Neural progenitor cell (in vitro differentiated cells): ENCODE data around the gene SMARCC2. TPM values are rescaled to one million over a fixed set of nuclear protein-coding genes. Genes with fewer than 3 reads are reported as not detected.

ENCODE experiments used
- DNase-seq: peaks from one replicate; pipeline ENCODE4 v3.0.0-alpha.2; 2016; ENCODE audit warnings: low spot score
- H2AFZ ChIP-seq: fragments of 200-600 bp; sonication (generic); replicated peaks from 2 replicates; pipeline ENCODE4 v1.6.1; 2016; ENCODE audit warnings: antibody characterized with exemption
- H3F3A ChIP-seq: fragments of 200-600 bp; sonication (generic); 2 replicates; pipeline ENCODE4 v1.6.1; 2016; ENCODE audit warnings: antibody characterized with exemption, low read depth
- H3K27ac ChIP-seq: fragments of 200-600 bp; sonication (generic); 2 replicates; pipeline ENCODE4 v1.5.1; 2016; ENCODE audit warnings: mild to moderate bottlenecking
- H3K27me3 ChIP-seq: fragments of 200-600 bp; sonication (generic); 2 replicates; pipeline ENCODE4 v1.6.1; 2016; ENCODE audit warnings: mild to moderate bottlenecking, moderate library complexity
- H3K36me3 ChIP-seq: fragments of 200-600 bp; sonication (generic); 2 replicates; pipeline ENCODE4 v1.5.1; 2016
- H3K4me1 ChIP-seq: fragments of 200-600 bp; sonication (generic); 2 replicates; pipeline ENCODE4 v1.6.1; 2016; ENCODE audit warnings: mixed run types
- H3K4me2 ChIP-seq: fragments of 200-600 bp; sonication (generic); 2 replicates; pipeline ENCODE4 v1.6.1; 2016
- H3K4me3 ChIP-seq: fragments of 200-600 bp; sonication (generic); 2 replicates; pipeline ENCODE4 v1.5.1; 2016
- H3K79me2 ChIP-seq: fragments of 200-600 bp; sonication (generic); 2 replicates; pipeline ENCODE4 v1.6.1; 2016; ENCODE audit warnings: low read depth
- H3K9ac ChIP-seq: fragments of 200-600 bp; sonication (generic); 2 replicates; pipeline ENCODE4 v1.6.1; 2016
- H3K9me3 ChIP-seq: fragments of 200-600 bp; sonication (generic); 2 replicates; pipeline ENCODE4 v1.5.1; 2016; ENCODE audit warnings: low read depth
- H4K20me1 ChIP-seq: fragments of 200-600 bp; sonication (generic); 2 replicates; pipeline ENCODE4 v1.6.1; 2016; ENCODE audit warnings: low read depth
- H3K27ac Mint-ChIP-seq: 3 replicates; pipeline ENCODE4 v1.8.0; 2021; ENCODE audit warnings: mixed read lengths
- H3K27me3 Mint-ChIP-seq: 2 replicates; pipeline ENCODE4 v1.8.0; 2022; ENCODE audit warnings: low read depth, mild to moderate bottlenecking, inconsistent platforms, moderate library complexity, mixed read lengths; ENCODE audit not compliant: insufficient read depth
- H3K36me3 Mint-ChIP-seq: 3 replicates; pipeline ENCODE4 v1.8.0; 2021; ENCODE audit warnings: mixed read lengths
- H3K4me1 Mint-ChIP-seq: 3 replicates; pipeline ENCODE4 v1.8.0; 2021; ENCODE audit warnings: mixed read lengths
- H3K4me3 Mint-ChIP-seq: 3 replicates; pipeline ENCODE4 v1.8.0; 2021; ENCODE audit warnings: mild to moderate bottlenecking, moderate library complexity, mixed read lengths
- H3K9me3 Mint-ChIP-seq: 3 replicates; pipeline ENCODE4 v1.8.0; 2020; ENCODE audit warnings: mixed read lengths
- EZH2 ChIP-seq: fragments of 200-600 bp; sonication (generic); IDR thresholded peaks from 2 replicates; pipeline ENCODE4 v1.6.1; 2017; ENCODE audit warnings: antibody characterized with exemption, mild to moderate bottlenecking, moderate library complexity
- EZH2phosphoT487 ChIP-seq: fragments of 200-600 bp; sonication (generic); IDR thresholded peaks from 2 replicates; pipeline ENCODE4 v1.6.1; 2017; ENCODE audit warnings: antibody characterized with exemption
- total RNA-seq: library from RNA; depleted of rRNA; stranded (reverse); fragments of >200 nt; gene quantifications from 2 replicates; pipeline ENCODE4 v1.2.3, GENCODE V29; 2015; ENCODE audit warnings: low replicate concordance
- TF ChIP-seq, protein P1 (sequence below): fragments of 200-600 bp; sonication (generic); IDR thresholded peaks from 2 replicates; pipeline ENCODE4 v1.5.1; 2017; ENCODE audit warnings: antibody characterized with exemption, mild to moderate bottlenecking

Gene SMARCC2
- total RNA-seq, 1 donor from 2014 or later, result 103 TPM

GRCh38 chr12:56186957-56187356, 2.3 kb downstream of the SMARCC2 start:
- TF ChIP-seq EZH2phosphoT487 (no peak), EZH2 (no peak)
- TF ChIP-seq, protein P1, sequence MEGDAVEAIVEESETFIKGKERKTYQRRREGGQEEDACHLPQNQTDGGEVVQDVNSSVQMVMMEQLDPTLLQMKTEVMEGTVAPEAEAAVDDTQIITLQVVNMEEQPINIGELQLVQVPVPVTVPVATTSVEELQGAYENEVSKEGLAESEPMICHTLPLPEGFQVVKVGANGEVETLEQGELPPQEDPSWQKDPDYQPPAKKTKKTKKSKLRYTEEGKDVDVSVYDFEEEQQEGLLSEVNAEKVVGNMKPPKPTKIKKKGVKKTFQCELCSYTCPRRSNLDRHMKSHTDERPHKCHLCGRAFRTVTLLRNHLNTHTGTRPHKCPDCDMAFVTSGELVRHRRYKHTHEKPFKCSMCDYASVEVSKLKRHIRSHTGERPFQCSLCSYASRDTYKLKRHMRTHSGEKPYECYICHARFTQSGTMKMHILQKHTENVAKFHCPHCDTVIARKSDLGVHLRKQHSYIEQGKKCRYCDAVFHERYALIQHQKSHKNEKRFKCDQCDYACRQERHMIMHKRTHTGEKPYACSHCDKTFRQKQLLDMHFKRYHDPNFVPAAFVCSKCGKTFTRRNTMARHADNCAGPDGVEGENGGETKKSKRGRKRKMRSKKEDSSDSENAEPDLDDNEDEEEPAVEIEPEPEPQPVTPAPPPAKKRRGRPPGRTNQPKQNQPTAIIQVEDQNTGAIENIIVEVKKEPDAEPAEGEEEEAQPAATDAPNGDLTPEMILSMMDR, result no peak
- H3K4me3 ChIP-seq, result no peak overlapping the region
- Mint-ChIP-seq H3K4me3 (peak overlapping the region; percentile 70), H3K9me3 (peaks cover 9% of the 10 kb centered on the region), H3K27ac (no peak overlapping the region), H3K4me1 (peaks cover 26% of the 10 kb centered on the region), H3K27me3 (peaks cover 18% of the 10 kb centered on the region), H3K36me3 (peaks cover 23% of the 10 kb centered on the region)
- no peak overlapping the region for H3K27ac ChIP-seq
- H4K20me1 ChIP-seq, result peaks cover 20% of the 10 kb centered on the region
- H3K4me2 ChIP-seq, result peak overlapping the region; percentile 93
- H2AFZ ChIP-seq, result no peak overlapping the region
- H3K36me3 ChIP-seq, result peaks cover 25% of the 10 kb centered on the region
- no peaks in the 10 kb centered on the region for H3K9me3 ChIP-seq
- H3K79me2 ChIP-seq, result peaks cover 49% of the 10 kb centered on the region
- no peaks in the 10 kb centered on the region for H3K27me3 ChIP-seq
- H3K4me1 ChIP-seq, result peaks cover 10% of the 10 kb centered on the region
- DNase-seq, result no peak
- peaks cover 36% of the 10 kb centered on the region for H3F3A ChIP-seq
- H3K9ac ChIP-seq, result no peak overlapping the region

DNA sequence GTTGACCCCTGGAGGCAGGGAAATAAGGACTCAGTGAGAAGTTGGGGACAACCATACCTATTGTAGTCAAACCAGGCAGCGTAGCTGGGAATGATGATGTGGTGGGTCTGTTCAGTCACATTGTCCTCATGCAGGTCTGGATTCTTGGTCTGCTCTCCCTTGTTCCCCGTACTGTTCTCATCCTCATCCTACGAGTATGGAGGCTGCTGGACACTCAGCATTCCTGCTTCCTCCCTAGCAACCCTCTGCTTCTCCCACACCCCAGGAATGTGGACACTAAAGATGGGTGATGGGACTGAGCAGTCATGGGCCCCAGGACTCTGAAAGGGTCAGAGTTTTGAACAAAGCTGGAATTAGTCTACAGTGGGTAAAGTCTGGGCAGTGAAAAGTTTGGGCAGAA, 10.9 kb downstream of the SMARCC2 start:
- H3K27ac Mint-ChIP-seq, result no peak overlapping the region
- H3K79me2 ChIP-seq, result no peaks in the 10 kb centered on the region
- no peaks in the 10 kb centered on the region for H3K4me1 Mint-ChIP-seq
- H3K4me3 Mint-ChIP-seq, result no peak overlapping the region
- H3K9ac ChIP-seq, result no peak overlapping the region
- no peaks in the 10 kb centered on the region for H3F3A ChIP-seq
- H2AFZ ChIP-seq, result no peak overlapping the region
- no peak overlapping the region for H3K4me3 ChIP-seq
- no peak overlapping the region for H3K4me2 ChIP-seq
- peaks cover 25% of the 10 kb centered on the region for H3K36me3 ChIP-seq
- TF ChIP-seq EZH2, result no peak
- TF ChIP-seq, protein P1, result no peak
- no peak for TF ChIP-seq EZH2phosphoT487
- no peak for DNase-seq
- no peak overlapping the region for H3K27ac ChIP-seq
- peaks cover 59% of the 10 kb centered on the region for H3K36me3 Mint-ChIP-seq
- H3K4me1 ChIP-seq, result no peaks in the 10 kb centered on the region
- no peaks in the 10 kb centered on the region for H4K20me1 ChIP-seq
- H3K9me3 Mint-ChIP-seq, result no peaks in the 10 kb centered on the region
- H3K27me3 Mint-ChIP-seq, result peaks cover 3% of the 10 kb centered on the region
- H3K27me3 ChIP-seq, result no peaks in the 10 kb centered on the region
- no peaks in the 10 kb centered on the region for H3K9me3 ChIP-seq

- Histone ChIP-seq H3K4me2 (no peak overlapping the region), H3K36me3 (peaks cover 19% of the 10 kb centered on the region), H3K27me3 (no peaks in the 10 kb centered on the region), H3K79me2 (no peaks in the 10 kb centered on the region), H3K4me1 (no peaks in the 10 kb centered on the region), H3K27ac (no peak overlapping the region), H3K9ac (no peak overlapping the region), H3K9me3 (no peaks in the 10 kb centered on the region), H2AFZ (no peak overlapping the region), H4K20me1 (no peaks in the 10 kb centered on the region), H3F3A (no peaks in the 10 kb centered on the region), H3K4me3 (no peak overlapping the region)
- Mint-ChIP-seq H3K4me1 (no peaks in the 10 kb centered on the region), H3K27me3 (peaks cover 2% of the 10 kb centered on the region), H3K36me3 (peaks cover 42% of the 10 kb centered on the region), H3K4me3 (no peak overlapping the region), H3K27ac (no peak overlapping the region), H3K9me3 (no peaks in the 10 kb centered on the region)
- DNase-seq, result no peak
- TF ChIP-seq EZH2 (no peak), EZH2phosphoT487 (no peak)
- TF ChIP-seq, protein P1, result no peak
These were observed 16.4 kb downstream of the SMARCC2 start for GRCh38 chr12:56172839-56173238.
